HepG2 (cell line): ENCODE results near the gene TEX12. TPM values are rescaled to one million over a fixed set of nuclear protein-coding genes. Genes with fewer than 3 reads are reported as not detected.

Experiments
- HHEX ChIP-seq: IDR thresholded peaks from 2 replicates; pipeline ENCODE4 v1.6.1; 2016; ENCODE audit warnings: control low read depth
- HMG20B ChIP-seq: conservative IDR thresholded peaks from 2 replicates; pipeline ENCODE4 v1.6.1; 2016; ENCODE audit warnings: missing genetic modification reagents, missing compliant biosample characterization
- SMARCE1 ChIP-seq: fragments of 450-650 bp; IDR thresholded peaks from 2 replicates; pipeline ENCODE4 v1.6.1; 2017; ENCODE audit warnings: borderline replicate concordance
- ZBTB40 ChIP-seq, 2 experiments: fragments of 450-650 bp in 1 of 2; sonication (generic) in 1 of 2; formaldehyde crosslinking in 1 of 2; IDR thresholded peaks; 2 replicates each; pipeline versions ENCODE4 v1.6.1 to v1.8.0; 2016 to 2022; ENCODE audit warnings: antibody characterized with exemption in 1 of 2, mild to moderate bottlenecking in 1 of 2, missing genetic modification reagents in 1 of 2
- ZNF431 ChIP-seq: sonication (generic); formaldehyde crosslinking; IDR thresholded peaks from 2 replicates; pipeline ENCODE4 v1.9.0; 2022; ENCODE audit warnings: missing genetic modification reagents, low read depth, mild to moderate bottlenecking, borderline replicate concordance
- ZSCAN31 ChIP-seq: sonication (generic); formaldehyde crosslinking; IDR thresholded peaks from 2 replicates; pipeline ENCODE4 v1.5.0; 2020; ENCODE audit warnings: low read depth, mild to moderate bottlenecking, missing genetic modification reagents
- polyA plus RNA-seq, 8 experiments: library from polyadenylated mRNA; depleted of rRNA in 3 of 8; stranded (reverse) in 7 of 8; unstranded in 1 of 8; fragments of >200 nt; fragmentation: Illumina TruSeq in 4 of 8; extraction: Trizol in 4 of 8; gene quantifications; 2 replicates each; pipeline versions ENCODE4 v1.2.1 to v1.2.3, GENCODE V29; 2011 to 2016; ENCODE audit warnings: low read depth in 4 of 8, missing spikeins in 1 of 8, mixed read lengths in 1 of 8; ENCODE audit not compliant: insufficient read depth in 1 of 8
- total RNA-seq, 5 experiments: library from RNA; depleted of rRNA; stranded (reverse); fragments of >200 nt; fragmentation: Illumina TruSeq; extraction: Trizol; gene quantifications; 2 replicates each; pipeline ENCODE4 v1.2.3, GENCODE V29; 2016; ENCODE audit warnings: low read depth in 1 of 5

TEX12 gene
- total and polyA plus RNA-seq, 2 of the 13 experiments (the other 11 are each of a cell fraction or from before 2014, with no cell fraction given), result not detected

DNA sequence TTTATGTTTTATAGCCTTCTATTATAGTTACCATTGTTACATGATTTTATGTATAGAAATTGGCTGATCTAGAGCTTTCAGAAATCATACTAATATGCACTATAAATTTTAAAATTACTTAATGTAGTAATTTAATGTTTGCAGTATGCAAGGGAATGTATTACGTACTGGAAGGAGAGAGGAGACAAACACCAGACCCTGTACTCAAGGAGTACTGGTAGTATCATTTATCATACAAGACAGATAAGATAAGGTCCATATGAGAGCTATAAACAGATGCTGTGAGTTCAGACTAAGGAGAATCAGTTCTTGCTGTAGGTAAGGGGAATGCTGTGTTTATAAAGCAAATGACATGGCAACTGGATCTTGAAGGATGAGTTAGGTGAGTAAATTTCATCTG, 8.9 kb downstream of the TEX12 start (continued):
- no peak for TF ChIP-seq ZBTB40 (IDR thresholded peaks at IDR 0.05)
- TF ChIP-seq ZBTB40 (CRISPR knock-in tag; IDR thresholded peaks at IDR 0.05), result no peak
- no peak for TF ChIP-seq ZNF431 (CRISPR knock-in tag)
- TF ChIP-seq HHEX (CRISPR knock-in tag), result no peak
- TF ChIP-seq ZSCAN31 (CRISPR knock-in tag), result no peak
- TF ChIP-seq HMG20B (CRISPR knock-in tag), result no peak
- TF ChIP-seq SMARCE1, result no peak
